Measurements from ENCODE around the gene OPCML.

OPCML gene

DNA sequence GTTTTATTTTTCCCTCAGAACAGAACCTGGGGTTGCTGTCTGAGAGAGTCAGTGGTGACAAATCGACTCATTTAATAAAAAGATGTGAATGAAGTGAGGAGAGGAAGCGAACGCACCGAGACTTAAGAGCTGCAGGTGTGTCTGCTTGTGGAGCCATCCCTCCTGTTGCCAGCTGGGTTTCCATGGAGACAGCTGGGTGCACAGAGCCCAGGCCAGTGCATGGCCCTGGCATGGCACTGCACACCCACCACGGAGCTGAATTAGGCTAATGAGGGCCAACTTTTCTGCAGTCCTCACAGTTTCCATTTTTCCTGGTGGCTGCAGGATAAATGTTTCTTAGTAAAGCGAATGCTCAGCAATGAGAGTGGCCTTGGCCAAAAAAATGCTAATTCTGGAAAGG, 750.2 kb downstream of the OPCML start:
- H3K27ac ChIP-seq = no peak overlapping the region
- TF ChIP-seq, protein P1, sequence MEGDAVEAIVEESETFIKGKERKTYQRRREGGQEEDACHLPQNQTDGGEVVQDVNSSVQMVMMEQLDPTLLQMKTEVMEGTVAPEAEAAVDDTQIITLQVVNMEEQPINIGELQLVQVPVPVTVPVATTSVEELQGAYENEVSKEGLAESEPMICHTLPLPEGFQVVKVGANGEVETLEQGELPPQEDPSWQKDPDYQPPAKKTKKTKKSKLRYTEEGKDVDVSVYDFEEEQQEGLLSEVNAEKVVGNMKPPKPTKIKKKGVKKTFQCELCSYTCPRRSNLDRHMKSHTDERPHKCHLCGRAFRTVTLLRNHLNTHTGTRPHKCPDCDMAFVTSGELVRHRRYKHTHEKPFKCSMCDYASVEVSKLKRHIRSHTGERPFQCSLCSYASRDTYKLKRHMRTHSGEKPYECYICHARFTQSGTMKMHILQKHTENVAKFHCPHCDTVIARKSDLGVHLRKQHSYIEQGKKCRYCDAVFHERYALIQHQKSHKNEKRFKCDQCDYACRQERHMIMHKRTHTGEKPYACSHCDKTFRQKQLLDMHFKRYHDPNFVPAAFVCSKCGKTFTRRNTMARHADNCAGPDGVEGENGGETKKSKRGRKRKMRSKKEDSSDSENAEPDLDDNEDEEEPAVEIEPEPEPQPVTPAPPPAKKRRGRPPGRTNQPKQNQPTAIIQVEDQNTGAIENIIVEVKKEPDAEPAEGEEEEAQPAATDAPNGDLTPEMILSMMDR (conservative IDR thresholded peaks at IDR 0.05) = no peak

- no peak overlapping the region for H3K27ac ChIP-seq
- TF ChIP-seq, protein P1 (conservative IDR thresholded peaks at IDR 0.05) = no peak
Measured at GRCh38 chr11:132780046-132780445, 752.3 kb downstream of the OPCML start.

DNA sequence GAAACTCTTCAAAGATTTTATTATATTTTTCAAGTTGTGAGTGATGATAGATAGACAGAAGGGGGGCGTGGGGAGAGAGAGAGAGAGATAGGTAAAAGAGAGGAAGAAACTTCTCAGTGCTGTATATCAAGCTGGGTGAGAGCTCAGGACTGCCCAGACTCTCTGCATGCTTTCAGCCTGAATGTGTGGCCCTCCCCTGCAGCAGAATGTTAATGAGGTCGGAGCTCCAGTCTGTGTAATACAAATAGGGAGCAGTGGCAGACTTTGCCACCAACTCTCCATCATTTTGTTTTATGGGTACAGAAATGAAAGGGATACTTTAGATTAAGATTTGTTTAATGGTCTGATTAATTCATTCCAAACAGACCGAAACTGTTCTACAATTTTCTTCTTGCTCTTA, 752.8 kb downstream of the OPCML start:
- H3K27ac ChIP-seq = no peak overlapping the region
- TF ChIP-seq, protein P1 (conservative IDR thresholded peaks at IDR 0.05) = no peak

DNA sequence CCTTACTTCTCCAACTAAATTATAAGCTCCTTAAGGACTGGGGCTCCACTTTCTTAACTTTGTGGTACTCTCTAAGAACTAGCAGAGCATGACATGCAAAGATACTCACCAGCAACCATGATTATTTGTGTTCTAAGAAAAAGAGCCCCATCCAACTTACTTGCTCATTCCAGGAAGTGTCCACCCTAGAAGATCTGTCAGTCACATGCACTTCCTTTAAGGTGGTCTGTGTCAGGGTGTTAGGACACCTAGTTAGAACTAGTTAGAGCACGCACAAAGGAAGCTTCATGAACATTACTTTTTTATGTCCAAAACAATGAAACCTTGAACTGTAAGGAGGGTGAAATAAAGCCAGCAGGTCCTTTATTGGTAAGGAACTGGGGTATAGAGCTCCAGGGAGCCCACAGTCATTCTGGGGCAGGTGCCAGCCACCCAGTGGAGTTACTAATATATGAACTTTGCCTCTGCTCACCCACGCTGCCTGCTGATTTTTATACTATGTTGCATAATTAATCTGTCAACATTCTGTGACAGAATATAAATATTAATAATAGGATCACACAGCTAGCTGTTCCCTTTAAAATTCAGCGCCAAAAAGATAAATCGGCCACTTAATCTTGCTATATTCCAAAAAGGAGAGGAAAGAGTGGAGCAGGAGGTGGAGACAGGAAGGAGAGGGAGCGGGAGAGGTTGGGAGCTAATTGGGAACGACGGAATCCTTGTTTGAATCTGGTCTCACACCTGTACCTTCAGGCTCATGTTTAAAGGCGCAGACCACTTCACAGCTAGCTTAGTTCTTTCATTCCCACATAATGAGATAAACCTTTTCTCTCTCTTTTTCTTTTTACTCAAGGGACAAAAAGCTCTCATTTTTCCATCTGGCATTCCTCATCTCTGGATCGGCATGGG, 755.0 kb downstream of the OPCML start:
- TF ChIP-seq, protein P1 (conservative IDR thresholded peaks at IDR 0.05) = no peak
- H3K27ac ChIP-seq = peak overlapping the region; percentile 6; the same call in 1 of the 2 replicates

- no peak overlapping the region for H3K27ac ChIP-seq
- TF ChIP-seq, protein P1 (conservative IDR thresholded peaks at IDR 0.05) = no peak
Measured at GRCh38 chr11:132773751-132774150, 758.5 kb downstream of the OPCML start.

DNA sequence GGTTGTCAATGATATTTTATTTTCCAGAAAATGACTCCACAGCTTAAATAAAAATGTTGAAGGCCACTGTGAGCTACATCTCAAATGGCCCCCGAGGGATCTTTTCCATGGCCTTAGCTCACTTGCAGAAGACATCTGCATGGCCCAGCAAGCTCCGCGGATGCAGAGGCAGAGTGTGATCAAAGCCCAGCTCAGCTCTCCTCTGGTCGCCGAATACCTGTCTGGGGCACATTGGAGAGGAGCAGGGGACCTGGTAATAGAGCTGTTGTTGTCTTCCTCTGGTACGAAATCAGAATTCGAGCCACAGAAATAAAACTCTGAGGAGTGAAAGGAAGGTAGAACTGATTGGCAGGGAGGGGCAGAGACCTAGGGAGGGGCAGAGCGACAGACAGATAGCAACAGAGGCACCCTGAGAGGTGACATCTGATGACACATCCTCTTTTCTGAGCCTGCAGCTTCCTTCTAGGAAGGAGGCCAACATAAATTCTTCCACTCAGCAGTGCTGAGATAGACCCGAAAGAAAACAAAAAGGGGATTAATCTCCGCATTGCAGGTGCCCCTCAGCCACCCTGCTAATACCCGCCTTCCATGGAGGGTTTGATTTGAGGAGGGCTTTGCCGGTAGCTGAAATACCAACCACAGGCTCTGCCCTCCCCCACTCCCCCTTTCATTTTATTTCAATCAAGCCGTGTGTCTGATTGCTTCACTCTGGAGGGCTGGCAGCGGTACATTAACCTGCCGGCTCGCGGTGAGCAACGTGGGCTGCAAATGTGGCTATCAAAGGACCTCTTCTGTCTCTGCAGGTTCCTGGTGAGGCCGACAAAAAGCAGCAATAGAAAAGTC, 759.4 kb downstream of the OPCML start:
- no peak overlapping the region for H3K27ac ChIP-seq
- TF ChIP-seq, protein P1 (conservative IDR thresholded peaks at IDR 0.05) = no peak

GRCh38 chr11:132771746-132772145, 760.6 kb downstream of the OPCML start:
- H3K27ac ChIP-seq = no peak overlapping the region
- TF ChIP-seq, protein P1 (conservative IDR thresholded peaks at IDR 0.05) = no peak

All from VCaP (cell line).